IMR-90 (cell line): Measurements from ENCODE around the gene CHSY3. TPM values are rescaled to one million over a fixed set of nuclear protein-coding genes. Genes with fewer than 3 reads are reported as not detected.

Experiments used
- ATAC-seq: fragments of 200-7000 bp; cut with Tn5 transposase; 2 replicates; pipeline ENCODE4 v1.9.1; 2020; ENCODE audit warnings: low read depth, mild to moderate bottlenecking, moderate library complexity
- BruUV-seq: library from RNA; stranded (reverse); fragments of 400-500 nt; replicated peaks from 2 replicates; lab custom pipeline; 2021; lab: Mats Ljungman, UMichigan
- CTCF ChIA-PET: fragments of 300-600 bp; formaldehyde crosslinking; extraction: SDS; loops from one replicate; lab custom pipeline; 2021; ENCODE audit warnings: antibody characterized with exemption; lab: Yijun Ruan, JAX
- POLR2A ChIA-PET: fragments of 300-600 bp; sonication (Branson Sonifier 250); formaldehyde crosslinking; loops from one replicate; lab custom pipeline; 2022; ENCODE audit warnings: antibody characterized with exemption; ENCODE audit not compliant: unreplicated experiment; lab: Charles Lee
- DNase-seq: peaks from one replicate; pipeline ENCODE4 v3.0.0; 2013
- H2AFZ ChIP-seq: replicated peaks from 2 replicates; pipeline ENCODE3; 2013; ENCODE audit warnings: low read length, mild to moderate bottlenecking; ENCODE audit not compliant: poor library complexity
- H2AK5ac ChIP-seq: 2 replicates; pipeline ENCODE4 v1.6.1; 2013; ENCODE audit warnings: low read depth, low read length, inconsistent platforms
- H2AK9ac ChIP-seq: replicated peaks from 2 replicates; pipeline ENCODE3; 2013; ENCODE audit warnings: mild to moderate bottlenecking, low read depth, low read length, moderate library complexity; ENCODE audit not compliant: poor library complexity
- H2BK120ac ChIP-seq: 2 replicates; pipeline ENCODE4 v1.6.1; 2013; ENCODE audit warnings: low read depth, low read length, inconsistent platforms
- H2BK15ac ChIP-seq: 3 replicates; pipeline ENCODE4 v1.6.1; 2013; ENCODE audit warnings: low read depth, low read length, inconsistent platforms
- H2BK20ac ChIP-seq: 2 replicates; pipeline ENCODE4 v1.6.1; 2013; ENCODE audit warnings: low read depth, mild to moderate bottlenecking, inconsistent platforms, low read length, moderate library complexity
- H2BK5ac ChIP-seq: 2 replicates; pipeline ENCODE4 v1.6.1; 2013; ENCODE audit warnings: mild to moderate bottlenecking, low read depth, low read length, inconsistent platforms; ENCODE audit not compliant: poor library complexity, severe bottlenecking
- H3K14ac ChIP-seq: replicated peaks from 2 replicates; pipeline ENCODE4 v1.6.1; 2013; ENCODE audit warnings: low read depth, low read length, inconsistent platforms
- H3K18ac ChIP-seq: 2 replicates; pipeline ENCODE4 v1.6.1; 2013; ENCODE audit warnings: low read depth, low read length, control low read depth
- H3K23ac ChIP-seq: 2 replicates; pipeline ENCODE4 v1.6.1; 2013; ENCODE audit warnings: low read depth, low read length, inconsistent platforms
- H3K27ac ChIP-seq: 2 replicates; pipeline ENCODE4 v1.5.1; 2013; ENCODE audit warnings: mild to moderate bottlenecking, control low read depth, low read length; ENCODE audit not compliant: insufficient read depth
- H3K27me3 ChIP-seq: 2 replicates; pipeline ENCODE4 v1.6.1; 2013; ENCODE audit warnings: low read length; ENCODE audit not compliant: control insufficient read depth, insufficient read depth
- H3K36me3 ChIP-seq: 2 replicates; pipeline ENCODE4 v1.6.1; 2013; ENCODE audit warnings: low read length, mixed read lengths; ENCODE audit not compliant: control insufficient read depth, insufficient read depth
- H3K4ac ChIP-seq: 2 replicates; pipeline ENCODE4 v1.6.1; 2013; ENCODE audit warnings: low read depth, low read length, inconsistent platforms
- H3K4me1 ChIP-seq: 2 replicates; pipeline ENCODE4 v1.6.1; 2013; ENCODE audit warnings: low read length, mixed read lengths; ENCODE audit not compliant: control insufficient read depth, insufficient read depth
- H3K4me2 ChIP-seq: 2 replicates; pipeline ENCODE4 v1.6.1; 2013; ENCODE audit warnings: low read depth, mild to moderate bottlenecking, control low read depth, low read length, moderate library complexity
- H3K4me3 ChIP-seq: 2 replicates; pipeline ENCODE4 v1.5.1; 2013; ENCODE audit warnings: low read depth, mild to moderate bottlenecking, control low read depth, low read length, moderate library complexity; ENCODE audit not compliant: insufficient read depth
- H3K56ac ChIP-seq: 2 replicates; pipeline ENCODE4 v1.6.1; 2013; ENCODE audit warnings: low read length, inconsistent platforms; ENCODE audit not compliant: insufficient read depth; ENCODE audit errors: extremely low read depth
- H3K79me1 ChIP-seq, 2 experiments: 2 replicates each; pipeline ENCODE4 v1.6.1; 2013; ENCODE audit warnings: low read length in 2 of 2, inconsistent platforms in 1 of 2, low read depth in 1 of 2
- H3K9ac ChIP-seq: 2 replicates; pipeline ENCODE4 v1.6.1; 2013; ENCODE audit warnings: low read depth, low read length, control low read depth
- H3K9me1 ChIP-seq: 2 replicates; pipeline ENCODE4 v1.6.1; 2013; ENCODE audit warnings: low read length, inconsistent platforms; ENCODE audit not compliant: insufficient read depth
- H3K9me3 ChIP-seq: 2 replicates; pipeline ENCODE4 v1.6.1; 2013; ENCODE audit warnings: low read length; ENCODE audit not compliant: control insufficient read depth, insufficient read depth
- H4K20me1 ChIP-seq: 2 replicates; pipeline ENCODE4 v1.6.1; 2013; ENCODE audit warnings: low read length, inconsistent platforms; ENCODE audit not compliant: insufficient read depth
- H4K5ac ChIP-seq: 2 replicates; pipeline ENCODE4 v1.6.1; 2013; ENCODE audit warnings: mild to moderate bottlenecking, low read depth, low read length, control low read depth
- H4K8ac ChIP-seq, 2 experiments: 2 replicates each; pipeline ENCODE4 v1.6.1; 2013; ENCODE audit warnings: low read depth in 2 of 2, low read length in 2 of 2, control low read depth in 1 of 2, inconsistent platforms in 1 of 2
- H4K91ac ChIP-seq: 2 replicates; pipeline ENCODE4 v1.6.1; 2013; ENCODE audit warnings: low read depth, low read length, inconsistent platforms; ENCODE audit not compliant: insufficient read depth
- CHD1 ChIP-seq: IDR thresholded peaks from 2 replicates; pipeline ENCODE4 v1.6.1; 2012; ENCODE audit warnings: low read depth, low read length, improper control_type of control experiment
- MAZ ChIP-seq: IDR thresholded peaks from 2 replicates; pipeline ENCODE4 v1.6.1; 2012; ENCODE audit warnings: low read depth, mild to moderate bottlenecking, low read length, improper control_type of control experiment, moderate library complexity, borderline replicate concordance
- NFE2L2 ChIP-seq: fragments of 150-350 bp; IDR thresholded peaks from 2 replicates; pipeline ENCODE4 v1.6.1; 2016; ENCODE audit warnings: low read depth, mild to moderate bottlenecking, low read length
- RAD21 ChIP-seq: IDR thresholded peaks from 2 replicates; pipeline ENCODE4 v1.6.1; 2012; ENCODE audit warnings: low read length, improper control_type of control experiment
- RCOR1 ChIP-seq: IDR thresholded peaks from 2 replicates; pipeline ENCODE4 v1.6.1; 2012; ENCODE audit warnings: mild to moderate bottlenecking, low read length, improper control_type of control experiment; ENCODE audit not compliant: insufficient replicate concordance
- RFX5 ChIP-seq: IDR thresholded peaks from 2 replicates; pipeline ENCODE4 v1.8.0; 2012; ENCODE audit warnings: low read depth, mild to moderate bottlenecking, low read length, moderate library complexity
- SMC3 ChIP-seq: fragments of 150-350 bp; IDR thresholded peaks from 2 replicates; pipeline ENCODE4 v1.6.1; 2016; ENCODE audit warnings: low read depth, mild to moderate bottlenecking, antibody characterized with exemption, low read length, moderate library complexity
- WGBS, 2 experiments: methylation state at CpG; one replicate each; pipeline versions ENCODE4 v1.1.5 to v1.1.7; 2013; ENCODE audit warnings: missing lambda C conversion rate in 2 of 2; ENCODE audit not compliant: insufficient read length in 1 of 2; ENCODE audit errors: extremely low coverage in 2 of 2; 5-methylcytosine and 5-hydroxymethylcytosine counted together
- dilution Hi-C: fragments of 300-500 bp; cut with HindIII; formaldehyde crosslinking; loops from one replicate; pipeline ENCODE4 v1.14.3; 2018; ENCODE audit warnings: low sequenced_read_pairs; ENCODE audit not compliant: unreplicated experiment
- in situ Hi-C: fragments of 300-500 bp; cut with MboI; formaldehyde crosslinking; loops from 3 replicates; pipeline ENCODE4 v1.14.3; 2019; ENCODE audit warnings: low sequenced_read_pairs, inconsistent platforms, mixed read lengths
- intact Hi-C: fragments of 100-400 bp; cut with micrococcal nuclease; formaldehyde crosslinking; loops from 2 replicates; pipeline ENCODE4 v1.10.0; 2022
- polyA plus RNA-seq, 3 experiments: library from polyadenylated mRNA; depleted of rRNA; stranded (reverse); fragments of >200 nt; gene quantifications; 2 replicates each; pipeline ENCODE4 v1.2.3, GENCODE V29; 2012; ENCODE audit warnings: low replicate concordance in 1 of 3
- total RNA-seq: library from RNA; depleted of rRNA; stranded (reverse); fragments of >200 nt; gene quantifications from 2 replicates; pipeline ENCODE4 v1.2.3, GENCODE V29; 2012

The CHSY3 gene
- total and polyA plus RNA-seq, 2 of the 4 experiments (the other 2 are of a cell fraction): 0.62 to 1.3 TPM

DNA sequence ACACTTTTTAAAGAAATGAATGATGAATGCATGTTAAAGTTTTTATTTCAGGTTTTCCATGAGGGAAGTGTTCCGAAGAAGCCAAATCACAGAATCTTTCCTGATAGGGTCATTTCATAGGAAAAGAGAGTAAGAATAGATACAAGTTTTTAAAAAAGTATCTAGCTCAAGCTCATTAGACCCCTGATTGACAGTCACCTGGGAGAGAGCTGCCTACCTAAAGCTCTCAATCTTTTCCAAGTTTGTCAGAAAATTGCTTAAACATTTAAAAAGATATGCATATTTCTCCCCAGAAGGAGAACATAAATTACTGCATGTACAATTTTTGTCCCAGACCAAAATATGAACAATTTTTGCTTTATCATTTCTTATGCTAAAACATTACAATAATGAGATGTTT lies 47.9 kb upstream of the CHSY3 start:
- no peak overlapping the region for H2BK15ac ChIP-seq
- no peaks in the 10 kb centered on the region for H3K27me3 ChIP-seq
- no peak overlapping the region for H2BK120ac ChIP-seq
- H4K20me1 ChIP-seq: no peaks in the 10 kb centered on the region
- H4K91ac ChIP-seq: no peak overlapping the region
- no peak overlapping the region for H3K18ac ChIP-seq
- H4K5ac ChIP-seq: no peak overlapping the region
- no peak for ATAC-seq
- ChIA-PET POLR2A (no interaction called here), CTCF (no interaction called here)
- no peak overlapping the region for H3K4ac ChIP-seq
- no peaks in the 10 kb centered on the region for H3K79me1 ChIP-seq
- no peak overlapping the region for H3K4me3 ChIP-seq
- dilution Hi-C loops: no loop called here
- H2BK5ac ChIP-seq: no peak overlapping the region
- H3K9me1 ChIP-seq: no peaks in the 10 kb centered on the region
- no peak overlapping the region for H3K4me2 ChIP-seq
- DNase-seq: no peak
- no peak overlapping the region for H3K14ac ChIP-seq
- WGBS, 2 experiments: no CpG with 5 or more reads among the region's 1 CpG
- H2BK20ac ChIP-seq: no peak overlapping the region
- H3K9ac ChIP-seq: no peak overlapping the region
- no peak overlapping the region for H3K56ac ChIP-seq
- no peak overlapping the region for H3K27ac ChIP-seq
- no peak overlapping the region for H3K23ac ChIP-seq
- no peak overlapping the region for H2AFZ ChIP-seq
- no peaks in the 10 kb centered on the region for H3K9me3 ChIP-seq
- BruUV-seq: no TSS peak
- no peaks in the 10 kb centered on the region for H3K36me3 ChIP-seq
- intact Hi-C loops: no loop called here
- no peak overlapping the region for H4K8ac ChIP-seq
- no peak overlapping the region for H2AK9ac ChIP-seq
- H3K4me1 ChIP-seq: no peaks in the 10 kb centered on the region
- no peak for TF ChIP-seq NFE2L2
- TF ChIP-seq RAD21: no peak
- no peak for TF ChIP-seq MAZ
- TF ChIP-seq SMC3: no peak
- TF ChIP-seq RFX5: no peak
- no peak for TF ChIP-seq CHD1
- no peak for TF ChIP-seq RCOR1
- no peak overlapping the region for H2AK5ac ChIP-seq
- in situ Hi-C loops: no loop called here
